Measurements from ENCODE around the gene ZNRF3.
"Not testable (repeated sequence)": the region's sequence is repeated elsewhere in the genome, so short reads cannot be mapped to it uniquely, and the experiment has no call there.

Gene ZNRF3

DNA sequence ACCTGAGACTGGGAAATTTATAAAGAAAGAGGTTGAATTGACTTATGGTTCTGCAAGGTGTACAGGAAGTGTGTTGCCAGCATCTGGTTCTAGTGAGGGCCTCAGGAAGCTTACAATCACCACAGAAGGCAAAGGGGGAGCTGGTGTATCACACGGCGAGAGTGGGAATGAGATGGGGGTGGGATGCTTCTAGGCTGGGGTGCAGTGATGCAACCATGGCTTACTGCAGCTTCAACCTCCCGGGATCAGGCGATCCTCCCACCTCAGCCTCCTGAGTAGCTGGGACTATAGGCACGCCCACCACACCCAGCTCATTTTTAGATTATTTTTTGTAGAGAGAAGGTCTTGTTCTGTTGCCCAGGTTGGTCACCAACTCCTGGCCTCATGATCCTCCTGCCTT lies 117.3 kb downstream of the ZNRF3 start:
- in situ Hi-C loops (cut with MboI; ENCODE audit: low sequenced_read_pairs): no loop called here

DNA sequence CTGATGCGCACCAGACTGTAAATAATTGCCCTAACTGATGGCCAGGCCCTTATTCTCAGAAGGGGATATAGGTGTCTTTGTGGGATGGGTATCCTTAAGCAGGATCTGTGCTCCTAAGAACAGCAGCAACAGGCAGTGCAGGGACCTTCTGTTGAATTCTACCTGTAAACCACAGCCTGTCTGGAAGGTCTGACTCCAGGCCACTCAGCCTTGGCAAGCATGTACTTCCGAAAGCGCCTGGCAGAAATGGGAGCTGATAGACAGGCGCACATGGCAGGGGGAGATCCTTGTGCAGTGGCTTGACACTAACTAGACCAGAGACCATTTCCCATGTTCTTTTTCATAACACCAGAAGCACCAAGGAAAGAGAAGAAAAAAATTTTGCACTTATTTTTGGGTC lies 119.2 kb downstream of the ZNRF3 start:
- in situ Hi-C loops (cut with MboI; ENCODE audit: low sequenced_read_pairs): no loop called here

DNA sequence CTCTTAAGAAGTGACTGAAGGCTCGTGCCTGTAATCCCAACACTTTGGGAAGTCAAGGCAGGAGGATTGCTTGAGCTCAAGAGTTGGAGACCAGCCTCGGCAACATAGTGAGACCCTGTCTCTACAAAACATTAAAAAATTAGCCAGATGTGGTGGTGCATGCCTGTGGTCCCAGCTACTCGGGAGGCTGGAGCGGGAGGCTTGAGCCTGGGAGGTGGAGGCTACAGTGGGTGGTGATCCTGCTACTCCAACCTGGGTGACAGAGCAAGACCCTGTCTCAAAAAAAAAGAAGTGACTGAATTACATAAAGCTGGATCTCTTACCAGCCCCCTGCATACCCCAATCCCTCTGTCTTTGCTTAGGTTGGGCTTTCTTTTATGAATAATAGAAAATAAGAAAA lies 120.2 kb downstream of the ZNRF3 start:
- in situ Hi-C loops (cut with MboI; ENCODE audit: low sequenced_read_pairs): no loop called here

DNA sequence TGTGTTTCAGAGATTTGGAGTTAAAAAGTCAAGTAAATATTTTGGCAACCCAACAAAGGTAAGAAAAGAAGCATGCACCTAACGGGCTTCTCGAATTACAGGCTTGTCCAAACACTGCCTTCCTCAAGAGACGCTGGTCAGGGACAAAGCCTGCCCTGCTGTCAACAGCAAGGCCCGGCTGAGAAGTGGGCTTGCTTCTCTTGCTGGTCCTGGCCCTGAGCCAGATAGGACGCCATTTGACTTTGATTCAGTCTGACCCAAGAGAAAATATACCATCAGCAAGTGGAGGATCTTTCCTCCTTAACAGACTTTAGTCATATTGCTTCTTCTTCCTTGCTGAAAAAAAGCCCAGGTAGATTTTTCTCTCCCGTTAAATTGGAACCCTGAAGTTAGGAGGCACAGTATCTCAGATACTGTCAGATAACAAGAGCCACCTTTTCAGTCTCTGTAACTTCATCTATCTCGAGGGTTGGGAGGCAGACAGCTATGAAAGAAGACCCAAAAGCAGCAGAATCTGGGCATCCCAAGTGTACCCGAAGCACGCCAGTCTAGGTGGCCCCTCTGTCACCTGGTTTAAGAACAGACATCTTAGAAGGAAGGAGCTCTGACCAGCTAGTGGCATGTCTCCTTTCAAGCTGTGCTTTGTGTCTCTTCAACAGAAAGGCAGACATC lies 120.7 kb downstream of the ZNRF3 start:
- in situ Hi-C loops (cut with MboI; ENCODE audit: low sequenced_read_pairs): no loop called here

DNA sequence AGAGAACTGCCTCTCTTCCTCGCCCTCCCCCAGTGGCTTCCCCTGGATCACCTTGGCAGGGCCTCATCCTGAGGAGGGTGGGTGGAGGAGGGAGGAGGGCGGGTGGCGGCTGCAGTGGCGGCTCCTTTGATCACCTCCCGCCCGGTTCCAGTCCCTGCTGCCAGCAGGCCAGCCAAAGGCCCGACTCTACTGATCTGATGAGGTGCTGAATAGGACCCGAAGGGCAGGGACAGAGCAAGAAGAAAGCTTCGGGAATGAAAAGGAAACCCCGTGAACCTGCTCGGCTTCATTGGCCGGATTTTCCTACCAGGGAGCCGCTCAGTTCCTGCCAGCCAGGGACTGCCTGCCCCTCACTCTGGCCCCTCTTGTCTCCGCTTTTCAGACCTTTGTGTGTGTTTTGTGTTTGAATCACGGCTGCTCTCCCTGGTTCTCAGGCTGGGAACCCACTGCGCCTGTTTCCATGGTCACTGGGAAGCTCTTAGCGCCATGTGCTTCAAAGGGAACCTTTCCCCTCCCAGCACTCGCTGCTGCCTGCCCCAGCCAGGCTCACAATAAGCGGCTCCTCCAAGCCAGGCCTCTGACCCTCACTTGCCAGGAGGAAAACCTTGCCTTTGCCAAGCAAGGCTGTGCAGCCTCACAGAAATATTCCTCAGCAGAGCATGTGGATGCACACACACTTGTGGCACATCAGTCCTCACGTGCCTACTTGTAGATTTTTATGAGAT lies 121.4 kb downstream of the ZNRF3 start:
- in situ Hi-C loops (cut with MboI; ENCODE audit: low sequenced_read_pairs): no loop called here

DNA sequence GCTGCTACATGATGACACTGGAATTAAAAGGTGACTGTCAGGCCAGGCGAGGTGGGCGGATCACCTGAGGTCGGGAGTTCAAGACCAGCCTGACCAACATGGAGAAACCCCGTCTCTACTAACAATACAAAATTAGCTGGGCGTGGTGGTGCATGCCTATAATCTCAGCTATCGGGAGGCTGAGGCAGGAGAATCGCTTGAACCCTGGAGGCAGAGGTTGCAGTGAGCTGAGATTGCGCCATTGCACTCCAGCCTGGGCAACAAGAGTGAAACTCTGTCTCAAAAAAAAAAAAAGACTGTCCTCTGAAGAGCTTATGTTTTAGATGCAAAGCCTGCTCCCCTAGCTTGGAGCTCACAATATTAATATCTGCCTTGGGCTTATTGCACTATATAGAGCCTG lies 122.4 kb downstream of the ZNRF3 start:
- in situ Hi-C loops (cut with MboI; ENCODE audit: low sequenced_read_pairs): not testable (repeated sequence)

DNA sequence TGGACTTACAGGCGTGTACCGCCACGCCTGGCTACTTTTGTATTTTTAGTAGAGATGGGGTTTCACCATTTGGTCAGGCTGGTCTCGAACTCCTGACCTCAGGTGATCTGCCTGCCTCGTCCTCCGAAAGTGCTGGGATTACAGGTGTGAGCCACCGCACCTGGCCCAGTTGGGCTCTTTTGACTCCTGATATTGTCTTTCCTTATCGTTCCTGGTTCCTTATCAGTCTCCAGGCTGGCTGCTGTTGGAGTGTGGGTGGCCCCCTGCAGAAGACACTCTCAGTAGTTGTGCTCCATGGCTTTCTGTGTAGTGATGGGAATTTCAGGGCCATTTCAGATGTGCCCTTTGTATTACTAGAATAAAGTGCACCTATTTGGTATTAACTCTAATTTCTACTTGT lies 123.0 kb downstream of the ZNRF3 start:
- in situ Hi-C loops (cut with MboI; ENCODE audit: low sequenced_read_pairs): no loop called here

DNA sequence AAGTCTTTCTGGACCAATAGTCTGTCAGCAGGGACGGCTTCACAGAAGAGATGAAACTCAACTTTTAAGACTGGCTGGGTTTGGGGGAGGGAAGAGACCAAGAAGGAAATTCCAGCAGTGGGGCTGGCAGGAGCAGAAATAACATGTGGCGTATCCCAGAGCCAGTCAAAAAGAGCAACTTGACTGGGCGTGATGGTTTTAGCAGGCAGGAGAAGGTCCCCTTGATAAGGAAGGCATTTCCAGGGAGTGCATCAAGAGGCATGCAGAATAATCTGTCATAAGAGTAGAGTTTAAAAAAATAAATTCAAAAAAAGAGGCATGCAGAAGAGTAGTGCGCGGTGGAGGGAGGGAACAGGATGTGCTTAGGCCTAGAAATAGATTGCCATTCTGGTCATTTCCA lies 125.8 kb downstream of the ZNRF3 start:
- in situ Hi-C loops (cut with MboI; ENCODE audit: low sequenced_read_pairs): no loop called here

DNA sequence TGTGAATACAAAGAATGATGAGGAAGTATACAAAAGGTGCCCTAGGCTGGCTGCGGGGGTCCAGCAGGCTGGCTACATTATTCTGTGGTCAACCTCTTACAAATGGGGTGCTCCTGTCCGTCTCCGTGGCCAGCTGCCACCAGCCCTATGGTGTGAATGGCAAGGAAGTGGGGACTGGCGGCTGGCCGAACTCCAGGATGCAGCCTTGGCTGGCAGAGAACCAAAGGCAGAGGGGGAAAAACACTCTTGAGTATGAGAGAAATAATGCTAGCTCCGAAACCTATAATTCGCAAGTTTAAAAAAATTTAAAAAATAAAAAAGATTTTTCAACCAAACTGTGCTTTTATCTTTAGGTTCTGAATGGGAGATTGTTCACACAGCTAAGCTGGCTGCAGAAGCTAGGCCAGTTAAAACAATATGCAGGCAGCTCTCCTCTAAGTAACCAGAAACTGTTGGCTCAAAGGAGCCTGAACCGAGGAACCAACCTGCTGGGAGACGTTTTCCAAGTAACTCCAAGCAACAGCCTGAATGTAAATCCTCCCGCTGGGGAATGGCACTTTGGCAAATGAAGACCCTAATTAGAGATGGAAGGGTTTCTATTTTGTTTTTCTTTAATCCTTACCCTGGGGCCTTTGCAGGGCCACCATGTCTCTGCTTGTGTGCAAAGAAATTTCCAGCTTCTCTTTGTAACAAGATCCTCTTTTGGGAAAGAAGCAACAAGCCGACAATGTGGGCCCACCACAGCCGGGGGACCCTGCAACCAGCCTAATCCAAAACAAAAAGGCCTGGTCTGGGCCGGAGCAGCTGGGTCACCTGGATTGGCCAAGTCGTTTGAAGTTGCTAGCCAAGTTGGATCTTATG lies 128.1 kb downstream of the ZNRF3 start:
- in situ Hi-C loops (cut with MboI; ENCODE audit: low sequenced_read_pairs): no loop called here

DNA sequence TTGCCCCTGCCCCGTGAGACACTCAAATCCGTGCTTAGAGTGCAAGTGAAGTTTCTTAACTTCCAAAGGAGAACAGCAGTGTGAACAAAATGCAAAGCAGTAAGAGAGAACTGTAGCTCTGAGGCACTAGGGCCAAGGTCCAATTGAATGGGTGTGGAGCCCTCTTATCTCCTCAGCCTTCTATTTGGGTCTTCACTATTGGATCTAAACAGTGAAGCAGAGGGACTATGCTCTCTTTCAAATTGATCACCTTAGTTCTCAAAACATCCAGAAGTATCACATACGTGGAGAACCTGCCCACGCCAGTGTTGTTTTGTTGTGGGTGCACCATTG lies 128.7 kb downstream of the ZNRF3 start:
- in situ Hi-C loops (cut with MboI; ENCODE audit: low sequenced_read_pairs): no loop called here

DNA sequence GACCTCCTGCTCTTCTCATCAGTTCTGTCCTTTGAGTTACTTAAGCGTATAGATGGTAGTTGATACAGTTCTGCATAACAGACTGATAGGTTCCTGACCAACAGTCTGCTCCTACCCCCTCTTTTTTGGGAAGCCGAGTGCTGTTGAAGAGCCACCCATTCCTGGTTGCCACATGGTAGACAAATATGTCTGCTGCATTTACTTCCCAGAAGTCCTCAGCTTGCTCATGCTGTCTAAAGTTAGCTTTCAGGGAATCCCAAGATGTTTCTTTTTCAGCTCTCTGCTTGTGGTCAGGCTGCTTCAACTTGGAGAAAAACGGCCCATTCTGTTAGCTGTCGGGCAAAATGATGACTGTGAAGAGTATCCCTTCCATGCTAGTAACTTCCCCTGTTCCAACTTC lies 129.6 kb downstream of the ZNRF3 start:
- in situ Hi-C loops (cut with MboI; ENCODE audit: low sequenced_read_pairs): no loop called here

DNA sequence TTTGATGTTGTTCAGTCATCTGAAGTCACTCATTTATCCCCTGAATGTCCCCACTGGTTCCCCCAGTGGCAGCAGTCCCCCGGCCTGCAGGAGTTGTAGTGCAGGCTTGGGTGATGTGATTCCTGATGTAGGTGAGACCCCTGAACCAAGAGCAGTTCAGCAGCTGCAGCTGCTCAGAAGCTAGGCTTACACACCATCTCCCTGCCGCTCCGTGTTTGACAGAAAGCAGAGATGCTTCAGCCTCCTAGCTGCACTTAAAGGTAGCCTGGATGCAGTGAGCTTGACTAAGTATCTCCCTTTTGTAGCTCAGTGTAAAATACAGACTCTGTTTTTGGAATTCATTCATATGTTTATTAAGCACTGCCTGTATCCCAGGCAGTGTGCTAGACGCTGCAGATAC lies 130.9 kb downstream of the ZNRF3 start:
- in situ Hi-C loops (cut with MboI; ENCODE audit: low sequenced_read_pairs): no loop called here

DNA sequence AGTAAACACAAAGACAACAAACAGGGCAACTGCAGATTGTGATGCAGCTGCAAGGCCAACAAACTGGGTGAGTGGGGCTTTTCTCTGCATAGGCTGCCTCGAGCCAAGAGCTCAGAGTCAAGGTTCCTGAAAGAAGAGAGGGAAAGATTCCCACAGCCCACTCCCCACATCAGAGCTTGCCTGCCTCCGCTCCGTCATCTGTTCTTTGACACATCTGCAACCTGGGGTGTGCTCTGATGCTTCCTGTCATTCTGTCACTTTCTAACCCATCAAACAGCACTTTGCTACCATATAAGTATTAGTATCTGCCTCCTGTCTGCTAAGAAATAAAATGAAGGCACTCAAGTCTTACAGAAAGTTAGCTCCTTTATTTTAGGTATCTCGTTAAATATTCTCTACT lies 131.4 kb downstream of the ZNRF3 start:
- in situ Hi-C loops (cut with MboI; ENCODE audit: low sequenced_read_pairs): no loop called here

DNA sequence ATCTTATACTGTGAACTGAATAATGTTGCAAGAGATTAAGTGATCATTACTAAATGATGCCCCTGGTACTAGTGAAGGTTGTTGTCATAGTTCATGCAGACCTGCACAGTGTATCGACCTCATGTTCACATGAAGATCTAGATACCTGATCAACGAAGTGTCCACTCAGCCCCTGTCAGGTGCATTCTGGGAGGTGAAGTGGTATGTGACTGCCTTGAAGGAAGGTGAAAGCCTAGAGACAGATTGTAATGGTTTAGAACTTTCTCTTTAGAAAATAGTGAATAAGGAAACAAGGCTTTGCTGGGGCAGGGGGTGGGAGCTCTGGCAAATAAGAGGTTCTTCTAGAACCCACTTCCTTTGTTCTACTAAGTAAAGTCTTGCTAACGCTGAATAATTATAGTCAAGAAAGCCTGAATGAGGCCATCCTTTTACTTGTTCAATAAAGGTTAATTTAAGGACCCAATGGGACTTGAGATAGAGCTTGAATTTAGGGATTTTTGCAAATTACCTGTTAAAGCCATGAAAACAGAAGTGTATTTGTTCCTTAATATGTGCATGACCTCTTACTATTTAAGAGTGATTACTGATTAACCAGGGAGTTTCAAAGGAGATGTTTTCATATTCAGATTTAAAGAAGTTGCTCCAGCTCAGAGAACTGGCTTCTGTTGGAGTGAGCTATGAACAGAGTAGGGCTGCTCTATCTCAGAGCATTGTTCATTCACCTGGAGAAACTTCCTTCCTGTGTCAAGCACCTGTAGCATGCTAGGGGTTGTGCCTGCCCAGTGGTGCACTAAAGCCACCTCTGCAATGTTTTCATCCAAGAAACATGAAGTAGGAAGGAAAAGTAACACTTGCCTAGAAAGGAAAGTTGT lies 132.9 kb downstream of the ZNRF3 start:
- in situ Hi-C loops (cut with MboI; ENCODE audit: low sequenced_read_pairs): no loop called here

DNA sequence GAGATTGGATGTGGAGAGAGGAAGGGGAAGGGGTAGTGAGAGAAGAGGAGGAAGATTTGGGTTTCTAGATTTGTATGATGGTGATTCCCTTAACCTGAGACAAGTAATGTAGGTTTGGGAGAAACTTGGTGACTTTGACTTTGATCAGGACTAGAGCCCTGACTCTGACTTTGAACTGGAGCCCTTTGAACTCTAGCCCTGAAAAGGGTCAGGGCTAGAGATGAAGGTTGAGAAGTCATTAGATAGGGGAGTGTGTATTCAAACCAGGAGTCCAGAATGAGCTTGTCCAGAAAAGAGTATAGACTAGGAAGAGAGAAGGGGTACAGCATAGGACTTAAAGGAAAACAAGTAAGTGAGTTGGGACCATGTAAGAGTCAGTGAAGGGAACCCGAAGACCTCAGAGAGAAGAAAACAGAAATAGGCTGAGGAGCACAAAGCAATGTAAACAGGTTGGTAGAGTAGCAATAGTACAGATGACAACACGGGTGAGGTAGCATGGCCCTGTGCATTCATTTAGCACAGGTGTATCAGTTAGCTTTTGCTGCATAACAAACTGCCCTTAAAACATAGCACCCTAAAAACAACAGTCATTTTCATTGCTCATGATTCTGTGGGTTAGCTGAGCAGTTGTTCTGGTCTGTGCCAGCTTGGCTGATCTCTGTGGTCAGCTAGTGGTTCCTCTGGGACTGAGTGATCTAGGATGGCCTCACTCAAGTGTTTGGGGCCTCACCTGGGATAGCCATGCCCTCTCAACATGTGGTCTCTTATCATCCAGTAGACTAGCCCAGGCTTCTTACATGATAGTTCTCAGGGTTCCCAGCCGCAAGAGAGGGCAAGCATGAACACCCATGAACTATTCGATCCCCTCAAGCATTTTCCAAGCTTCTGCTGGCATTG lies 135.2 kb downstream of the ZNRF3 start:
- in situ Hi-C loops (cut with MboI; ENCODE audit: low sequenced_read_pairs): no loop called here

DNA sequence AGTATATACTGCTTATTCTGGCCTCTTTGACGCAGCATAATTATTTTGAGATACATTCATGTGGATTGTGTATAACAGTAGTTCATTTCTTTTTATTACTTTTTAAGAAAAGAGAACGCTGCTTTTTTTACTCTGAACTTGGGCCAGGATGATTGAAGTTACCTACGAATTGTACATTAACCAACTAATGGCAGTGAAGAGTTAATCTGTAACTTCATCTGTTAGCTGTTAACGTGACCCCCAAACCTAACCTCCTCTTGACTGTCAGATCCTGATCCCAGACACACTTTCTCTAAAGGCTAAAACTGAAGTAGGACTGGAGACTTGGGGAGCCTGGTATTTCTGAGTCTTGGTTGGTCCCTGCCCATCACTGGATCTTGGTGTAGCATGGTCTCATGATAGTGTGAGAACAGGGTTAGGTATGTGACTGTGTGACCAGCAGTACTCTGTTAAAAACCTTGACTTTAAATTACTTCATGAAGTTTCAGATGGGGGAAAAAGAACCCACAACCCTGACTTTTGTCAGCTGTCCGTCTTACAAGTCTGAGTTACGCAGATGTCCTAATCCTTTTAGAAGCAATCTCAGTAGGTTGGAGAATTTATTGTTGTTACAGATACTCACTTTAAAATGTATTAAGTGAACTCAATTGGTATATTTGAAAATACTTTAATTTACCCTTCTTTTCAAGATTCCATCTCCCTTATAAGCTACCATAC lies 138.9 kb downstream of the ZNRF3 start:
- in situ Hi-C loops (cut with MboI; ENCODE audit: low sequenced_read_pairs): no loop called here

DNA sequence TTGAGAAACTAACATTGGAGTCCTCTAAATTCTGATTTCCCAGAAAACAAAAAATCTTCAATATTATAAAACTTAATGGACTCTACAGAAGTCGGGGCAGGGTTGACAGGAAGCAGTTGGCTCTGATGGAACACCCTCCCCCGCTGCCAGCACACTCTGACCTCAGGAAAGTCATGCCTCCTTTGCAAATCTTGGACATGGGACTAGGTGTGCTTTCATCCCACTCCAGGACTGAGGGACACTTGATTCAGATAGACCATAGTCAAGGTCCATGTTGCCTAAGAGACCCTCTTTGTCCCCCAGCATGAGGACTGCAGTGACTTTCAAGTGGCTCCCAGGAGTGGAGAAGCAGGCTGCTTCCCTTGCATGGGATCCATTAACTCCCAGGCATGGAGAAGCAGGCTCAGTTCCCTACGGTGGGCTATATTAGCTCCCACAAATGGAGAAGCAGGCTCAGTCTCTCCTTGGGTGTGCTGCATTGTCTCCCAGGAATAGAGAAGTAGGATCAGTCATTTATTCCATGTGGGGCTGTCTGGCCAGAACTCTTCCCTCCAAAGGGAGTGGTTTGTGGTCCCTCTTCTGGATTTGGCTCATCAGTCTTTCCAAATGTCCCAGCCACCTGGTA lies 139.9 kb downstream of the ZNRF3 start:
- in situ Hi-C loops (cut with MboI; ENCODE audit: low sequenced_read_pairs): no loop called here

DNA sequence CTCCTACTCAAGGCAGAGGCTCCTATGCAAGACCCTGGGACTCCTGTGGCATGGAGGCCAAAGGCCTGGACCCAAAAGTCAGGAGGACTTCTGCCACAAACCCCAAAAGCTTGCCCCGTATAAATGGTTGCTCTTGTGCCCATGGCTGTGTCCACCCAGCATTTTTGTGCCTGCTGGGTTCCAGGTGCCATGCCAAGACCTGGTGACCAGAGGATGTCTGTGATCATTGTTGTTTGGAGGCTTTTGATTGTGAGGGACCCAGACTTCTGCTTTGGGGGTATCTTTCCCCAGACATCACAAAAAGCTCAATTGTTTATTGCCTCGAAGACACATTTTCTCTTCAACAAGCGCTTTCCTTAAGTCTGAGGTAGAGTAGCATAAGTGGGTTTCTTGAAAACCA lies 143.2 kb downstream of the ZNRF3 start:
- in situ Hi-C loops (cut with MboI; ENCODE audit: low sequenced_read_pairs): loop anchor here (25.0 kb wide), 1 partner anchor 414 kb away; no protein-coding TSS in a partner anchor

DNA sequence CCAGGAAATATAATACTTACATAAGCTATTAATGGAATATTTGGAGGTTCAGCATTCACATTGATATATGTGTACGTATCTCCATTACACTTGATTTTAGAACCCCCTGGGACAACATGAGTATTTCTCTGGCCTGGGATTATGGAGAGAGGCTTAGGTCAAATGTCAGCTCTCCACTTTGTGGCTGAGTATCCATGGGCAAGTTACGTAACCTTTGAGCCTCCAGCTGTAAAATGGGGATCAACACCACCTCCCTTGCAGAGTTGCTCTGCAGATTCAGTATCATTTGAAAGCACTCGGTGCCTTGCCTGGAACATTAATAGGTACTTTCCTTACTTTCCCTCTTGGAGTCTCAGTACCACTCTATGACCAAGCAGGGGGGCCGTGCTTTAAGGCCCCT lies 145.1 kb downstream of the ZNRF3 start:
- in situ Hi-C loops (cut with MboI; ENCODE audit: low sequenced_read_pairs): loop anchor here (25.0 kb wide), 1 partner anchor 416 kb away; no protein-coding TSS in a partner anchor
